HepG2 (cell line): ENCODE measurements around the gene R3HDM4. TPM values are rescaled to one million over a fixed set of nuclear protein-coding genes. Genes with fewer than 3 reads are reported as not detected.
A peak's percentile ranks its signal among the peaks of the same experiment; 100 is the strongest.

Experiments
- CAMTA2 ChIP-seq: sonication (generic); formaldehyde crosslinking; IDR thresholded peaks from 2 replicates; pipeline ENCODE4 v1.4.0; 2020; ENCODE audit warnings: mild to moderate bottlenecking, missing genetic modification reagents, borderline replicate concordance
- EP300 ChIP-seq, 3 experiments: sonication (generic) in 1 of 3; formaldehyde crosslinking in 1 of 3; IDR thresholded peaks; 2 replicates each; pipeline versions ENCODE4 v1.5.1 to v1.6.1; 2011 to 2020; ENCODE audit warnings: low read depth in 2 of 3, low read length in 2 of 3, borderline replicate concordance in 1 of 3, improper control_type of control experiment in 1 of 3, mild to moderate bottlenecking in 1 of 3, missing genetic modification reagents in 1 of 3, moderate library complexity in 1 of 3
- FOXA1 ChIP-seq, 2 experiments: fragments of 450-650 bp in 1 of 2; sonication (generic) in 1 of 2; formaldehyde crosslinking in 1 of 2; IDR thresholded peaks; 2 replicates each; pipeline versions ENCODE4 v1.4.0 to v1.6.1; 2016 to 2020; ENCODE audit warnings: missing genetic modification reagents in 1 of 2
- HOXD1 ChIP-seq: sonication (generic); formaldehyde crosslinking; IDR thresholded peaks from 2 replicates; pipeline ENCODE4 v1.5.0; 2020; ENCODE audit warnings: missing genetic modification reagents
- KDM5A ChIP-seq: fragments of 200-600 bp; sonication (generic); IDR thresholded peaks from 2 replicates; pipeline ENCODE4 v1.7.0; 2018; ENCODE audit warnings: antibody characterized with exemption, mild to moderate bottlenecking, low read length, borderline replicate concordance
- KMT2B ChIP-seq: IDR thresholded peaks from 2 replicates; pipeline ENCODE4 v1.6.1; 2016; ENCODE audit warnings: missing genetic modification reagents, missing compliant biosample characterization
- MAZ ChIP-seq, 2 experiments: sonication (generic) in 1 of 2; formaldehyde crosslinking in 1 of 2; IDR thresholded peaks; 2 replicates each; pipeline versions ENCODE4 v1.5.0 to v1.6.1; 2012 to 2020; ENCODE audit warnings: low read depth in 2 of 2, mild to moderate bottlenecking in 2 of 2, borderline replicate concordance in 1 of 2, improper control_type of control experiment in 1 of 2, low read length in 1 of 2, missing genetic modification reagents in 1 of 2, moderate library complexity in 1 of 2
- RFX1 ChIP-seq: fragments of 450-650 bp; IDR thresholded peaks from 2 replicates; pipeline ENCODE4 v1.6.1; 2017
- XBP1 ChIP-seq: sonication (generic); formaldehyde crosslinking; IDR thresholded peaks from 2 replicates; pipeline ENCODE4 v1.5.0; 2020; ENCODE audit warnings: missing genetic modification reagents
- ZFP36L1 ChIP-seq: sonication (generic); formaldehyde crosslinking; IDR thresholded peaks from 2 replicates; pipeline ENCODE4 v1.8.0; 2022; ENCODE audit warnings: mild to moderate bottlenecking, missing genetic modification reagents, moderate library complexity
- ZFP62 ChIP-seq: sonication (generic); formaldehyde crosslinking; IDR thresholded peaks from 2 replicates; pipeline ENCODE4 v1.4.0; 2020; ENCODE audit warnings: missing genetic modification reagents
- ZNF30 ChIP-seq: sonication (generic); formaldehyde crosslinking; IDR thresholded peaks from 2 replicates; pipeline ENCODE4 v1.5.0; 2020; ENCODE audit warnings: mild to moderate bottlenecking, missing genetic modification reagents
- ZNF430 ChIP-seq: sonication (generic); formaldehyde crosslinking; IDR thresholded peaks from 2 replicates; pipeline ENCODE4 v1.9.0; 2021; ENCODE audit warnings: mild to moderate bottlenecking, missing genetic modification reagents
- ZNF496 ChIP-seq: sonication (generic); formaldehyde crosslinking; IDR thresholded peaks from 2 replicates; pipeline ENCODE4 v1.8.1; 2023; ENCODE audit warnings: mild to moderate bottlenecking, moderate library complexity, missing genetic modification reagents; ENCODE audit not compliant: insufficient replicate concordance
- ZNF530 ChIP-seq: sonication (generic); formaldehyde crosslinking; IDR thresholded peaks from 2 replicates; pipeline ENCODE4 v1.5.0; 2020; ENCODE audit warnings: low read depth, mild to moderate bottlenecking, missing genetic modification reagents
- ZNF556 ChIP-seq: sonication (generic); formaldehyde crosslinking; IDR thresholded peaks from 2 replicates; pipeline ENCODE4 v1.4.0; 2020; ENCODE audit warnings: mild to moderate bottlenecking, missing genetic modification reagents, borderline replicate concordance
- ZNF724P ChIP-seq: sonication (generic); formaldehyde crosslinking; IDR thresholded peaks from 2 replicates; pipeline ENCODE4 v1.8.0; 2022; ENCODE audit warnings: missing genetic modification reagents, borderline replicate concordance
- ZSCAN5A ChIP-seq: sonication (generic); formaldehyde crosslinking; IDR thresholded peaks from 2 replicates; pipeline ENCODE4 v1.8.0; 2022; ENCODE audit warnings: mild to moderate bottlenecking, missing genetic modification reagents, borderline replicate concordance
- polyA plus RNA-seq, 8 experiments: library from polyadenylated mRNA; depleted of rRNA in 3 of 8; stranded (reverse) in 7 of 8; unstranded in 1 of 8; fragments of >200 nt; fragmentation: Illumina TruSeq in 4 of 8; extraction: Trizol in 4 of 8; gene quantifications; 2 replicates each; pipeline versions ENCODE4 v1.2.1 to v1.2.3, GENCODE V29; 2011 to 2016; ENCODE audit warnings: low read depth in 4 of 8, missing spikeins in 1 of 8, mixed read lengths in 1 of 8; ENCODE audit not compliant: insufficient read depth in 1 of 8
- total RNA-seq, 5 experiments: library from RNA; depleted of rRNA; stranded (reverse); fragments of >200 nt; fragmentation: Illumina TruSeq; extraction: Trizol; gene quantifications; 2 replicates each; pipeline ENCODE4 v1.2.3, GENCODE V29; 2016; ENCODE audit warnings: low read depth in 1 of 5
- TF ChIP-seq, protein P1 (sequence below): sonication (generic); formaldehyde crosslinking; IDR thresholded peaks from 2 replicates; pipeline ENCODE4 v1.4.0; 2020; ENCODE audit warnings: missing genetic modification reagents
- TF ChIP-seq, protein P2 (sequence below): sonication (generic); formaldehyde crosslinking; IDR thresholded peaks from 2 replicates; pipeline ENCODE4 v1.5.1; 2020; ENCODE audit warnings: missing genetic modification reagents, mild to moderate bottlenecking, borderline replicate concordance

Gene R3HDM4
- total and polyA plus RNA-seq, 2 of the 13 experiments (the other 11 are each of a cell fraction or from before 2014, with no cell fraction given): 26.2 to 26.9 TPM

DNA sequence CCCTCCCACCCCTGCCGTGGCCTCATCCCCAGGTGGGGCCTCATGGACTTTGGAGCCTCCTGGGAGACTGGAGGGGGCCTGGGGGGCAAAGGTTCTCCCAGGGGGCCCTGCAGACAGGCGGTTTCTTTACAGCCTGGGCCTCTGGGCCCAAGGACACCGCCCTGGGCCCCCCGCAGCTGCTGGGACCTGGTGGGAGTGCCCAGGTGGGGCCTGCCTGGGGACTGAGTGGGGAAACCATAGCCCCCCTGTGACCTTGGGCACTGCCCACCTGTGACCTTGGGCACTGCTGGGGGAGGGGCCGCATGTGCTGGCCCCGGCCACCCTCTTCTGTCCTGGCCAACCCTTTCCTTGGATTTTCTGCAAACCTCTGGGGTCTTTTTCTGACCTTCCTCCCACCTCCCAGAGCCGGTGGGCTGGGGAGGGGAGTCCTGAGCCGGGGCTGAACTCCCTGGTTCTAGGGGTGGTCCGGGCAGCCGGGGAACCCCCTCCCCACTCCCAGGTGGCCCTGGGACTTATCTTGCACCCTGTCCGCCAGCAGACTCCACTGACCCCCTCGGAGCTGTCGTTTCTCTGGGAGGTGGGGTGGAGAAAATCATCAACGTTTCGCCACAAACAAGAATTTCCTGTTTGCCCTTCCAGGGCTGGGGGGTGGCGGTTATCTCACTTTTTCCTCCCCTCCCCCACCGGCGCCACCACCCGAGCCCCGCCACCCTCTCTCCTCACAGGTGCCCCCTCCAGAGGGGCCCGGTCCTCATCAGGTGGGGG is 39.8 kb upstream of the R3HDM4 start (continued):
- peak; percentile 68; the same call in 1 of the 2 replicates for TF ChIP-seq ZFP36L1 (CRISPR knock-in tag)
- TF ChIP-seq KMT2B (CRISPR knock-in tag): no peak
- TF ChIP-seq CAMTA2 (CRISPR knock-in tag): no peak
- peak; percentile 74; the same call in 1 of the 2 replicates for TF ChIP-seq ZNF556
- TF ChIP-seq EP300 (IDR thresholded peaks at IDR 0.05; ENCODE audit: low read depth in 2 of 2, low read length in 2 of 2): peak; percentile 98 to 99
- peak; percentile 99 for TF ChIP-seq EP300 (CRISPR knock-in tag; IDR thresholded peaks at IDR 0.05; ENCODE audit: borderline replicate concordance)
- no peak for TF ChIP-seq ZNF530 (CRISPR knock-in tag)
- TF ChIP-seq, protein P1, sequence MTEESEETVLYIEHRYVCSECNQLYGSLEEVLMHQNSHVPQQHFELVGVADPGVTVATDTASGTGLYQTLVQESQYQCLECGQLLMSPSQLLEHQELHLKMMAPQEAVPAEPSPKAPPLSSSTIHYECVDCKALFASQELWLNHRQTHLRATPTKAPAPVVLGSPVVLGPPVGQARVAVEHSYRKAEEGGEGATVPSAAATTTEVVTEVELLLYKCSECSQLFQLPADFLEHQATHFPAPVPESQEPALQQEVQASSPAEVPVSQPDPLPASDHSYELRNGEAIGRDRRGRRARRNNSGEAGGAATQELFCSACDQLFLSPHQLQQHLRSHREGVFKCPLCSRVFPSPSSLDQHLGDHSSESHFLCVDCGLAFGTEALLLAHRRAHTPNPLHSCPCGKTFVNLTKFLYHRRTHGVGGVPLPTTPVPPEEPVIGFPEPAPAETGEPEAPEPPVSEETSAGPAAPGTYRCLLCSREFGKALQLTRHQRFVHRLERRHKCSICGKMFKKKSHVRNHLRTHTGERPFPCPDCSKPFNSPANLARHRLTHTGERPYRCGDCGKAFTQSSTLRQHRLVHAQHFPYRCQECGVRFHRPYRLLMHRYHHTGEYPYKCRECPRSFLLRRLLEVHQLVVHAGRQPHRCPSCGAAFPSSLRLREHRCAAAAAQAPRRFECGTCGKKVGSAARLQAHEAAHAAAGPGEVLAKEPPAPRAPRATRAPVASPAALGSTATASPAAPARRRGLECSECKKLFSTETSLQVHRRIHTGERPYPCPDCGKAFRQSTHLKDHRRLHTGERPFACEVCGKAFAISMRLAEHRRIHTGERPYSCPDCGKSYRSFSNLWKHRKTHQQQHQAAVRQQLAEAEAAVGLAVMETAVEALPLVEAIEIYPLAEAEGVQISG (CRISPR knock-in tag): peak; percentile 88
- TF ChIP-seq ZNF30 (CRISPR knock-in tag): no peak
- TF ChIP-seq ZNF430: peak; percentile 87
- no peak for TF ChIP-seq KDM5A
- TF ChIP-seq XBP1 (CRISPR knock-in tag): 0 out of 2 replicates have a peak, but pooled peaks have one; percentile 41
- TF ChIP-seq FOXA1 (IDR thresholded peaks at IDR 0.05): no peak
- TF ChIP-seq FOXA1 (CRISPR knock-in tag; IDR thresholded peaks at IDR 0.05): 0 out of 2 replicates have a peak, but pooled peaks have one; percentile 24
- TF ChIP-seq HOXD1 (CRISPR knock-in tag): peak; percentile 78; the same call in 1 of the 2 replicates
- TF ChIP-seq, protein P2, sequence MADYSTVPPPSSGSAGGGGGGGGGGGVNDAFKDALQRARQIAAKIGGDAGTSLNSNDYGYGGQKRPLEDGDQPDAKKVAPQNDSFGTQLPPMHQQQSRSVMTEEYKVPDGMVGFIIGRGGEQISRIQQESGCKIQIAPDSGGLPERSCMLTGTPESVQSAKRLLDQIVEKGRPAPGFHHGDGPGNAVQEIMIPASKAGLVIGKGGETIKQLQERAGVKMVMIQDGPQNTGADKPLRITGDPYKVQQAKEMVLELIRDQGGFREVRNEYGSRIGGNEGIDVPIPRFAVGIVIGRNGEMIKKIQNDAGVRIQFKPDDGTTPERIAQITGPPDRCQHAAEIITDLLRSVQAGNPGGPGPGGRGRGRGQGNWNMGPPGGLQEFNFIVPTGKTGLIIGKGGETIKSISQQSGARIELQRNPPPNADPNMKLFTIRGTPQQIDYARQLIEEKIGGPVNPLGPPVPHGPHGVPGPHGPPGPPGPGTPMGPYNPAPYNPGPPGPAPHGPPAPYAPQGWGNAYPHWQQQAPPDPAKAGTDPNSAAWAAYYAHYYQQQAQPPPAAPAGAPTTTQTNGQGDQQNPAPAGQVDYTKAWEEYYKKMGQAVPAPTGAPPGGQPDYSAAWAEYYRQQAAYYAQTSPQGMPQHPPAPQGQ (CRISPR knock-in tag): no peak
- no peak for TF ChIP-seq ZNF496 (CRISPR knock-in tag)
- no peak for TF ChIP-seq RFX1
- TF ChIP-seq MAZ (IDR thresholded peaks at IDR 0.05; ENCODE audit: borderline replicate concordance, low read depth, low read length): peak; percentile 99
- TF ChIP-seq MAZ (CRISPR knock-in tag; IDR thresholded peaks at IDR 0.05; ENCODE audit: low read depth): peak; percentile 100
- TF ChIP-seq ZNF724P: no peak
- TF ChIP-seq ZFP62 (CRISPR knock-in tag): no peak
- peak; percentile 36; the same call in 1 of the 2 replicates for TF ChIP-seq ZSCAN5A (CRISPR knock-in tag)
